ENCODE results near the gene CCL21.

Gene CCL21

DNA sequence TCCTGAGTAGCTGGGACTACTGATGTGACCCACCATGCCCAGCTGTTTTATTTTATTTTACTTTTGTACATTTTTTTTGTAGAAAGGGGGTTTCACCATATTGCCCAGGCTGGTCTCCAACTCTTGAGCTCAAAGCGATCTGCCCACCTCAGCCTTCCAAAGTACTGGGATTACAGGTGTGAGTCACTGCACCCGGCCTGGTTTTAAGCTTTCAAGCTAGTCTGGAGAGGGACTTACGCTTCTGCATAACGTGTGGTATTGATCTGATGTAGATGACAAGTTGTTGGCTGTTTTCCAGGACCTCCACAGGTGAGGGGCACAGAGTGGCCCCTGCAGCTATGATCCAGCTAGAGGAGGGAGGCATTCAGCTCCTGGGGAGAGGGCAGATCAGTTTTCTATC is 6.8 kb upstream of the CCL21 start:
- TF ChIP-seq, protein P1, sequence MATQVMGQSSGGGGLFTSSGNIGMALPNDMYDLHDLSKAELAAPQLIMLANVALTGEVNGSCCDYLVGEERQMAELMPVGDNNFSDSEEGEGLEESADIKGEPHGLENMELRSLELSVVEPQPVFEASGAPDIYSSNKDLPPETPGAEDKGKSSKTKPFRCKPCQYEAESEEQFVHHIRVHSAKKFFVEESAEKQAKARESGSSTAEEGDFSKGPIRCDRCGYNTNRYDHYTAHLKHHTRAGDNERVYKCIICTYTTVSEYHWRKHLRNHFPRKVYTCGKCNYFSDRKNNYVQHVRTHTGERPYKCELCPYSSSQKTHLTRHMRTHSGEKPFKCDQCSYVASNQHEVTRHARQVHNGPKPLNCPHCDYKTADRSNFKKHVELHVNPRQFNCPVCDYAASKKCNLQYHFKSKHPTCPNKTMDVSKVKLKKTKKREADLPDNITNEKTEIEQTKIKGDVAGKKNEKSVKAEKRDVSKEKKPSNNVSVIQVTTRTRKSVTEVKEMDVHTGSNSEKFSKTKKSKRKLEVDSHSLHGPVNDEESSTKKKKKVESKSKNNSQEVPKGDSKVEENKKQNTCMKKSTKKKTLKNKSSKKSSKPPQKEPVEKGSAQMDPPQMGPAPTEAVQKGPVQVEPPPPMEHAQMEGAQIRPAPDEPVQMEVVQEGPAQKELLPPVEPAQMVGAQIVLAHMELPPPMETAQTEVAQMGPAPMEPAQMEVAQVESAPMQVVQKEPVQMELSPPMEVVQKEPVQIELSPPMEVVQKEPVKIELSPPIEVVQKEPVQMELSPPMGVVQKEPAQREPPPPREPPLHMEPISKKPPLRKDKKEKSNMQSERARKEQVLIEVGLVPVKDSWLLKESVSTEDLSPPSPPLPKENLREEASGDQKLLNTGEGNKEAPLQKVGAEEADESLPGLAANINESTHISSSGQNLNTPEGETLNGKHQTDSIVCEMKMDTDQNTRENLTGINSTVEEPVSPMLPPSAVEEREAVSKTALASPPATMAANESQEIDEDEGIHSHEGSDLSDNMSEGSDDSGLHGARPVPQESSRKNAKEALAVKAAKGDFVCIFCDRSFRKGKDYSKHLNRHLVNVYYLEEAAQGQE (IDR thresholded peaks at IDR 0.05; ENCODE audit: insufficient read depth in 1 of 2, low read depth in 2 of 2, low read length in 2 of 2), result no peak
- no peak for TF ChIP-seq POLR2AphosphoS5 (IDR thresholded peaks at IDR 0.05; ENCODE audit: low read depth, low read length)
- TF ChIP-seq FOXP2 (optimal IDR thresholded peaks at IDR 0.05; ENCODE audit: borderline replicate concordance, extremely low read depth, extremely low read length, insufficient read depth), result no peak
- no peak for TF ChIP-seq TAF1 (IDR thresholded peaks at IDR 0.05; ENCODE audit: borderline replicate concordance, insufficient read depth, low read length)
- TF ChIP-seq SIN3A (IDR thresholded peaks at IDR 0.05; ENCODE audit: borderline replicate concordance, insufficient read depth, low read length), result no peak

DNA sequence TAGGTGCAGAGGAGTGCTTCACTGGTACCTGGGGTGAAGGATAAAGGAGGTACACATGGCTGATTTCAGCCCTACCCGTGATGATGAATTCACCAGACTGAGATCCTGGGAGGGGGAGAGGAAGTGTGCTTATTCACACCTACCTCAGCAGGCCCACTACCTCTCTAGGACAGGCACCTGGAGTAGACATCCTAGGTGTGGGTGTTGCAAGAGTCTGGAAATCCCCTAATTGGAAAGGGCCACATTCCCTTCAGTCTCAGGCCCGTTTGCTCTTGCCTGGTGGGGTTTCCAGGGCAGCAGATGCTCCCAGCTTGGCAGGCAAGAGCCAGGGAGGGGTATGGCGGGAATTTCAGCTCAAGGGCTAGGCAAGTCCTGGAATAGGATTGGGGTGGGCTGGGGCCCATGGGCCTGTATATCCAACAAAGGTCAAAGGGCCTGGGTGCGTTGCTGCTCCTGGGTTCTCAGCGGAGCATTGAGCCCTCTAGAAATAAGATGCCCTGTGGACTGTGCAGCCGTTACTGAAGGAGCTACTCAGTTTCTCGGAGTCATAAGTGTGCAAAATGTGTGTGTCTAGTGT is 5.8 kb upstream of the CCL21 start:
- TF ChIP-seq POLR2AphosphoS5 (IDR thresholded peaks at IDR 0.05; ENCODE audit: low read depth, low read length), result no peak
- TF ChIP-seq, protein P1 (IDR thresholded peaks at IDR 0.05; ENCODE audit: insufficient read depth in 1 of 2, low read depth in 2 of 2, low read length in 2 of 2), result no peak
- TF ChIP-seq TAF1 (IDR thresholded peaks at IDR 0.05; ENCODE audit: borderline replicate concordance, insufficient read depth, low read length), result no peak

DNA sequence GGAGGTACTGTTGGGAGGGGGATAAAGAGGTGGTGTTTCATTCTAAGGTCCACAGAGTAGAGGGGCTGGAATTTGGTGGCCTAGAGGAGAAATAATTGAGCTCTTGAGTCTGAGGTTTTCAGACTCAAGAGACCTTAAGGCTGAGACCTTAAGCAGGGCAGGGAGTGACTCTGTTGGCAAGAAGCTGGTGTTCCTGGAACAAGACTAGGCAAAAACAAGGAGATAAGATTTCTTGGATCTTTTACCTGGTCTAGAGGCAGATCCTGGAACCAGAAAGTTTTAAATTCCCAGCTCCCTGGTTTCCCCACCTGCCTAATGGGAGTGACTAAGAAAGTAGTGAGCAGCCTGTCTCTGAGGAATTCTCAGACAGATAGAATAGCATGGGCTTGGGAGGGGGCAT is 4.1 kb upstream of the CCL21 start:
- TF ChIP-seq FOXP2 (optimal IDR thresholded peaks at IDR 0.05; ENCODE audit: borderline replicate concordance, extremely low read depth, extremely low read length, insufficient read depth), result no peak
- TF ChIP-seq, protein P1 (IDR thresholded peaks at IDR 0.05; ENCODE audit: insufficient read depth in 1 of 2, low read depth in 2 of 2, low read length in 2 of 2), result no peak
- no peak for TF ChIP-seq POLR2AphosphoS5 (IDR thresholded peaks at IDR 0.05; ENCODE audit: low read depth, low read length)
- TF ChIP-seq TAF1 (IDR thresholded peaks at IDR 0.05; ENCODE audit: borderline replicate concordance, insufficient read depth, low read length), result no peak
- no peak for TF ChIP-seq SIN3A (IDR thresholded peaks at IDR 0.05; ENCODE audit: borderline replicate concordance, insufficient read depth, low read length)

DNA sequence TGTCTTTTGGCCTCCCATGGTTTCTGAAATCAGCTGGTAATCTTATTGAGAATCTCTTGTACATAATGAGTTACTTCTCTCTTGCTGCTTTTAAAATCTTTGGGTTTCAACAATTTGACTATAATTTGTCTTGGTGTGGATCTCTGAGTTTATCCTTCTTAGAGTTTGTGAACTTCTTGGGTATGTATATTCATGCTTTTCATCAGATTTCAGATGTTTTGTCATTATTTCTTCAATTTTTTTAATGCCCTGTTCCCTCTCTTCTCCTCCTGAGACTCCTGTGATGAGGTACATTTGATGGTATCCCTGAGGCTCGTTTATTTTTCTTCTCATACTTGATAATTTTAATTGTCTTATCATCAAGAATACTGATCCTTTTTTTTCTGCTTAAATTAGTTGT is 2.2 kb upstream of the CCL21 start:
- no peak for TF ChIP-seq FOXP2 (optimal IDR thresholded peaks at IDR 0.05; ENCODE audit: borderline replicate concordance, extremely low read depth, extremely low read length, insufficient read depth)
- TF ChIP-seq, protein P1 (IDR thresholded peaks at IDR 0.05; ENCODE audit: insufficient read depth in 1 of 2, low read depth in 2 of 2, low read length in 2 of 2), result no peak
- TF ChIP-seq TAF1 (IDR thresholded peaks at IDR 0.05; ENCODE audit: borderline replicate concordance, insufficient read depth, low read length), result no peak
- TF ChIP-seq SIN3A (IDR thresholded peaks at IDR 0.05; ENCODE audit: borderline replicate concordance, insufficient read depth, low read length), result no peak

Data from PFSK-1 (cell line).